HG02852 (cell line): ENCODE results near the gene CRY1.

Source experiments
- ATAC-seq: cut with Tn5 transposase; IDR thresholded peaks from one replicate; pipeline ENCODE4 v1.9.1; 2021; ENCODE audit warnings: mild to moderate bottlenecking, moderate library complexity; ENCODE audit not compliant: unreplicated experiment

CRY1 gene

DNA sequence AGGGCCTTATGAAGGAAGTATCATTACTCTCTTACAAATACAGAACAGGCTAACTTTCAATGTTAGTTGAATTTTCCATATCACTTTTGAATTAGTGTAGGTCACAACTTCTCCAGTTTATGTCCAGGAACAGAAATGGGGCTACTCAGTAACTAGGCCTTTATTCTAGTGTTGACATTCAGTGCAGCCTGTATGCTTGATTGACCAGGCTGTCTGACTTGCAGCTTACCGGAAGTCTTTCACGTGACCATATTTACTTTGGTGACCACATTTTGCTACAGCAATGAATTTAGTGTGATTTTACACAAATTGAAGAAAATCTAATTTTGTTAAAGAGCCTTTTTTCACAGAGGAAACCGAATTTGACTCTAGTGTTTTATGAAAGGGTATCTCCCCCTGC, 118.8 kb downstream of the CRY1 start:
- ATAC-seq = peak; percentile 62

DNA sequence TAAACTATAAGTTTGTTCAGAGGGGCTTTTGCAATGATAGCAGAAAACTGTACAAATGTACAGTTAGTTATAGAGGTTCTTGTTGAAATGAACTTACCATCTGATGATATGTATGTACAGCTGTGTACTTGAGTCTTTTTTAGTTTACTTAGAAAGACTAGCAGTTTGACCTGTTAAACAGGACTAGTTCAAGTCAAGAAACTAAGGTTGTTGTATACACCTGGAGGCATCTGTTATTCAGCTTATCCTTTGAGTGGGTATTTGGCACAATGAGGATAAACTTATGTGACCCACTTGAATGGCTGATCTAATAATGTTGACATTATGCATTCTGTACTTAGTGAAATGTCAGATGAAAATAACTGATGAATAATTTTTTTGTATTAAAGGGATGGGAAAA, 119.8 kb downstream of the CRY1 start:
- ATAC-seq = no peak

DNA sequence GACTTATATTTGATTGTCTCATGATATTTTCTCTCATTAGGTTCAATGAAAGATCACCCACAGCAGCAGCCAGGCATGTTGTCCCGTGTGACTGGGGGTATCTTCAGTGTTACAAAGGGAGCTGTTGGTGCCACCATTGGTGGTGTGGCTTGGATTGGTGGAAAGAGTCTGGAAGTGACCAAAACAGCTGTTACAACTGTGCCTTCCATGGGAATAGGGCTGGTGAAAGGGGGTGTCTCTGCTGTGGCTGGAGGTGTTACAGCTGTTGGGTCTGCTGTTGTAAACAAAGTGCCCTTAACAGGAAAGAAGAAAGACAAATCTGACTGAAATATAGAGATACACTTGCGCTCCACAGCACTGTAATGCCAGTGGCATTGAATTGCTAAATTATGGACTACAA, 122.3 kb downstream of the CRY1 start:
- ATAC-seq = no peak

DNA sequence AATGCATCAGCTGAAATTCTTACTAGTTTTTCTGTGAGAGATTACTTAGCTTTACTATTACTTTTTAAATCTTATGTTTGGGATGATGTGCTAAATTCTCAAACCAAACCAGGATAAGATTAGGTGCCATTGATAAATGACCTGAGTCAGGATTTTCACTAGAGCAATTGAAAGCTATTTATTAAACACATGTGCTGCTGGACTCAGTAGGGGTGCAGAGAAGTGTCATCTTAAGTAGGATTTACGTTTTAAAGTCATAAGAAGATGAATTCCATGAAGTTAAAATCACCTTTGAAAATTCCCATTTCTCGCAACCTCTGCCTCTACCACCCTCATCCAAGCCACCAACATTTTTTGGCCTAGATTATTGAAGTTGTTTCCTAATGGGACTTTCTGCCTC, 128.8 kb downstream of the CRY1 start:
- ATAC-seq = no peak

DNA sequence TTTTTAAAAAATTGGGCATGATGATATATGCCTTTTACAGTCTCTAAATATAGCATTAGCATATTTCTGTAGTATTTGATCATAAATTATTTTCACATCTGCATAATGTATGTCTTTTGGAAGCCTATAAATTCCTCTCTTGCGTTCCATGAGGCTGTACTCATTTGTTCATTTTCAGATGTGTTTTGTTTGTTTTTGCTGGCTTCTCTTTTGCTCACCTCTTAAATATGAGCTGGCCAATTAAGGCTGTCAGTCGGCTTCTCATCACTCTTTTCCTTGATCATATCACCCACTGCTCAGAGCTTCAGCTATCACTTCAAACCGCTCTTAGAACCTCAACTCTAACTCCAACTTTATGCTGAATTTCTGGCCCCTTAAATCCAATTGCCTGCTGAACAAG, 131.1 kb downstream of the CRY1 start:
- ATAC-seq = no peak

DNA sequence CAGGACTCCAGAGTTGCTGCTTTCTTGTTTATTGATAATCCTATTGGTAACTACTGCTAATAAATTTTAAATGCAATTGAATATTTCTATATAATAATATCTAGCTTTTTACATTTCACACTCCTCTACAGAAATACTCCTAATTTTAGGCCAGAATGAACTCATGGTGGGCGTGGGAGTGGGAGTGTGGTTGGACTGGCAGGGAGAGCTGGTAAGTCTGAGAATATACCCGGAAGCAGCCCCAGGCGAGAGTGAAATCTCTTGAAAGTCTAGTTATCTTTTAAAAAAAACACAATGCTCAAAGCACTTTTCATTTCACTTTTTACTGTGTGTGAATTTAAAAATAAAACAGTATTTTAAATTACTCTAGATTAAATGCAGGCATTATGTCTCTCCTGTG, 132.9 kb downstream of the CRY1 start:
- no peak for ATAC-seq

DNA sequence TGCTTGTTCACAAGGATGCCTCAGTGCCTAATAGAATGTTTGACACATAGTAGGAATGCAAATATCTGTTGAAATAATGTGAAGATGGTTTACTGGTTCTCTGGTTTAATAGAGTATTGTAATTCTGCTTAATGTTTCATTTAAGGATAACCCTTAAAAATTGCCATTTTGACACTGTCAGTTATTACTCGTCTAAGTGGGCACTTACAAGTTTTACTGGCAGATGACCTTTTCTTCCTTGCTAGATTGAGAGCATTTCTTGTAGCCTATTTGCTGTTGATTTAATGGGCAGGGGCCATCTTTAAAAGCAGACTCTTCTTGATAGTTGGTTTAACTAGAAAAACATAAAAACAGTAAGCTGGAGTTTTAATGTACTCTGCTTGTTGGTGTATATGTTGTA, 135.8 kb downstream of the CRY1 start:
- no peak for ATAC-seq

DNA sequence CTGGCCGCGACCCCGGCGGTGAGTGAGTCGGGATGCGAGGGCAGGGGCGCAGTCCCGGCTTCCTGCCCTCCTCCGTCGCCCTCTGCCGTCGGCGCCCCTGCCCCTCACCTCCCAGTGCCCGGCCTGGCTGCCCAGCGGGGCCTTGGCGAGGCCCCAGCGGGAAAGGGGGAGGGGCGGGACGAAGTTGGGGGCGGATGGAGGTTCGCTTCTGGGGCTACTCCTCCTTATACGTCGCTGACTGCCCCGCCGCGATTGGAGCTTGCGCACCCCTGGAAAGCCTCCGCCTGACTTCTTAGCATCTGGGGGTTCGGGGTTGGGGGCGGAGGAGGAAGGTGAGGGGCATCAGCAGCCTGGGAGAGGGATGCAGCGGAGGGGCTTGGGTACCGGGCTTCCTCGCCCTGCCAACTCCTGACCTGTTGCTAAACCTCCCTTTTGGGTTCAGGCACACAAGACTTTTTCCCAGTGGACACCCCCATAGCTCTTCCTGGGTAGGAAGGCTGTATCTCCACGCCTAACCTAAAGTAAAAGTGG, 137.2 kb downstream of the CRY1 start:
- peak; percentile 32 for ATAC-seq

DNA sequence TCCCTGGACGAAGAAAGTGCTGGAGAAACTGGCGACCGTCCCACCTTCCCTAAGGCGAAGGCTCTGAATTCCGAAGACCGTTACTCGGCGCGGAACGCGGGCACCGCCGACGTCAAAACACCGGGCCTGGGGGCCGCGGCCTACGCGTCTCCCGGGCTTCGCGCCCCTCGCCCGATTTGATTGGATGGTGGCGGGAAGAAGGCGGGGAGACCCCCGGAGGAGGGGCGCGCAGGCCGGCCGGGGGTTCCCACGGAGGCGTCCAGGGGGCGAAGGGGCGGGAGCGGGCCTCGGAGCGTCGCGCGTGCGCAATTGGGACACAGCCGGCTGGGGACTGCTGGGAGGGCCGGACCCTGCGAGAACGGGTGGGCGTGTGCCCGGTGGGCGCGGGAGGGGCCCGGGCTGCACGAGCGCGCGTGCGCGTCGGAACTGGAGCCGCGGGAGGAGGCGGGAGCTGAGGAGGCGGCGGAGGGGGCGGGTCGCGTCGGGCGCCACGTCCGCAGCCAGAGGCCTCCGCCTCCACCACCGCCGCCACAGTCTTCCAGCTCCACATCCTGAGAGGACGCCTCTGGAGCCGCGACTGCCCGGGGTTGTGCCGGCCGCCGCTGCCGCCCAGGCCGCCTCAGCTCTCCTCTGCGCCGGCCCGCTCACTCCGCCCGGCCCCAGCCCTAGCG, 137.8 kb downstream of the CRY1 start, which contains the start of gene TMEM263:
TSS of gene TMEM263 (plus strand) at position 531 of the 671 bp plus-strand sequence. CDS start 11,210 bp downstream, outside the sequence.
- peak; percentile 76 for ATAC-seq

DNA sequence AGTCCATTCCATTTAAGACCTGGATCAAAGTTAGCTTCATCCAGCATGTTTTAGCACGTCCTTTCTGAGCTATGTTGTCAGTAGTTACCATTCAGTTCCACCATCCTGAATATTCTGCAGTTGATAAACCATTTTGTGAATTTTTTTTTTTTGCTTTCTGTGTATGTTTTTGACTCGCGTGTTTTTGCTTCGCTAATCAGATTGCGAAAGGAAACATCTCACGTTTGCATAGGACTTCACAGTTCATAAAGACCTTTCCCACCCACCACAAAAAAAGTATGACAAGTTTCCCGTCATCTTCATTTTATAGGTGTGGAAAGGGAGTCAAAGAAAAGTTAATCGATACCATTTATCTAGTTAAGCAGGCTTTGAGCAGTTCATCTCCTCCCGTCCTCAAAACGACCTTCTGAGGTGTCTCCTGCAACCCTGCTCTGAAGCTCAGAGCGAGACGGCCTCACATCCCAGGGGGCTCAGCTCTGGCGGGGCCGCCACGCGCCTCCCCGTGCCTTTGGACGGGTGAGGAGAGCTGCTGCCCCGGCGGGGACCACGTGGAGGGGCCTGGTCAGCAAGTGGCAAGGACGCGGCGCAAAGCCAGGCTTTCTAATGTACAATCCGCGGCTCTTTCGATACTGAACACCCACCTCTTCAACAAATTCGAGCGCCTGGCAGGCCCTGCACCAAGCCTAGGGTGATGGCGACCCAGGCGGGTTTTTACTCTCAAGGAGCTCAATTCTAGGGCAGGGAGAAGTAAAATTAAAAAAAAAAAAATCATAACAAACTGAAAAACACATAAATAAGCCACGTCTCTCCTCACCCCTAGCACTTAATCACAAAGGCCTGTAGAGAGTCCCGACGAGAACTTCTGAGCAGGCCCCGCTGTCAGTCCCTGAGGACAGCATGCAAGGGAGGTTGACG, 138.6 kb downstream of the CRY1 start:
- ATAC-seq = no peak

DNA sequence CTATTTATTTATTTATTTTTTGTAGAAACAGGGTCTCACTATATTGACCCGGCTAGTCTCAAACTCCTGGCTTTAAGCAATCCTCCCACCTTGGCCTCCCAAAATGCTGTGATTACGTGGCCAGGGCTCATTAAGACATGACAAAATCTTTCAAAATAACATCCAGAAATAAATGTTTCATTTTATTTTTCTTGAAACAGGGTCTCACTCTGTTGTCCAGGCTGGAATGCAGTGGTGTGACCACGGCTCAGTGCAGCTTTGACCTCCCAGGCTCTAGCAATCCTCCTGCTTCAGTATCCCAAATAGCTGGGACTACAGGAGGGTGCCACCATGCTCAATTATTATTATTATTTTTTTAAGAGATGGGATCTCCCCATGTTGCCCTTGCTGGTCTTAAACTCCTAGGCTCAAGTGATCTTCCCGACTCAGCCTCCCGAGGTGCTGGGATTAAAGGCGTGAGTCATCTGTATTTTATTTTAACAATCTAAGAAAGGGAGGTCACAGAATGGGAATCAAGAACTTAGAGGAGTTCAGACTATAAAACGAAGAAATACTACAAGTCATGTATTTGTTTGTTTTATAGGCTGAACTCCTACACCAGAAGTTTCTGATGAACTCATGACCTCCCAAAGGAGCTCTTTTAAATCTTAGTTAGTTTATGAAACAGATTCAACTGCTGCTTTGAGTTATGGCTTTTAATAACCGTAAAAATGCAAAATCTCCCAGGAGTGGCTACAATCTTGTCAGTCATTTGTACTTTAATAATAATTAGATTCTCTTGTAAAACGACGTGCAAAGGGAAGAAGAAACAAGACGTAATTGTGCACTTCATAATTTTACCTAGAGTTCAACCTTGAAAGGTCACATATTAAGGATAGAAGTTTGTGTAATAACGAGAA, 139.7 kb downstream of the CRY1 start:
- no peak for ATAC-seq

DNA sequence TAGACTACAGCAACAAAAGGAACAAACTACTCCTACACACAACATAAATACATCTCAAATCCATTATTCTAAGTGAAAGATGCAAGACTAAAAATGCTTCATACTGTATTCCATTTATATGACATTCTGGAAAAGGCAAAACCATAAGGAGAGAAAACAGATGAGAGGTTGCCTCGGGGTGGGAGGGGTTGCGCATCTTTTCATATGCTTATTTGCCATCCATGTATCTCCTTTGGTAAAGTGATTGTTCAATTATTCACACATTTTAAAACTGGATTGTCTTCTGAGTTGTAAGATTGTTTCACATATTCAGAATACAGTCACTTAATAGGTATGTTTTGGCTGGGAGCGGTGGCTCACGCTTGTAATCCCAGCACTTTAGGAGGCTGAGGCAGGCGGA, 142.8 kb downstream of the CRY1 start:
- ATAC-seq = no peak

DNA sequence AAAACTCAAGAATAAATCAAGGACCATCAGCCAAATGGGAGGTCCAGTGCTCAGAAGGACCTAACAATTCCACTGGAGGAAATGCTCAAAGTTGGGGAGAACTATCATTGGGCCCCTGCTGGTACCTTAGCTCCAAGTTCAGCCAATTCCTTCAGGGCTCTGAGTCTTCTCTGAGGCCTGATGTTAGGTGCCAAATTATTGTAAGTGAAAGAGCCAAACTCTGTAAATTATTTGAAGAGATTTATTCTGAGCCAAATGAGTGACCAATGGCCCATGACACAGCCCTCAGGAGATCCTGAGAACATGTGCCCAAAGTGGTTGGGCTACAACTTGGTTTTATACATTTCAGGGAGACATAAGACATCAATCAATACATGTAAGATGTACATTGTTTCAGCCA, 145.9 kb downstream of the CRY1 start:
- ATAC-seq = no peak

DNA sequence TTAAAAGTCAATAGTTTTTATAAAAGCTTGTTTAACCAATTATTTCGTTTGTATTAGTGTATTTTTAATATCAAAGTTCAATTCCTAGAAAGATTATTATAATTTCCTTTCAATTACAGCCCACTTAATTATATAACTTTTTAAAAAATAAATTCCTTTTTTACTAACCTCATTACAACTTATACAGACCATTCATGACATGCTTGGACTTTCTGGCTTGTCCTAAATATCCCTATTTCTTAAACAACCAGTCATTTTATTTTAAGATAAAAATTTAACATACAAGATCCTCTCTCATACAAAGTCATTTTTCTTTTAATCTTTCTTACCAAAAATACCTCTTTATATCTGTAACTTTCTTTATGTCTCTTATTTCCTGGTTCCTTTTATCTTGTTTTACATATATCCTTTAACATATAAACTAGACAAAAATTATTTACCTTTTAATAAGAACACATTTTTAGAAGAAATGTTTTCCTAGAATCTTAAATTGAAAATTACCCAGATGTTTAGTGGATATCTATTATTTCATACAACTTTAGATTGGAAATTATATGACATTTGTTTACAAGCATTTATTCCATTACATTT, 148.0 kb downstream of the CRY1 start:
- no peak for ATAC-seq

DNA sequence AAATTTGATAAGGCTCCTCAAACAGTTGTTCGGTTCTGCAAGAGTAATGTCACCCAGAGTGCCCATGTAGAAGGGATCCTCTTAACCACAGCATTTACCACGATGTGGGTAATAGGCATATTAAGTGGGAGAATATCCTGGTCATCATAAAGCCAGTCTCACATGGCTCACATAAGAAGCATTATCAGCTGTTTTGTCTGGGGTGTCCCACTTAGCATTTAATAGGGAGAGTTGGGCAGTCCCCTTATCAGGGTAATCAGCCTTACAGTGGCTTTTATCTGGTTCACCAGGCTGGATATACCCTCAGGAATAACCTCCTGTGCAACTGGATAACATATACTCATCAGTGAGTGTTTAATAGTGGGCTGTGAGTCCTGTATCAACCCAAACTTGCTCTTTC, 150.6 kb downstream of the CRY1 start:
- ATAC-seq = no peak

DNA sequence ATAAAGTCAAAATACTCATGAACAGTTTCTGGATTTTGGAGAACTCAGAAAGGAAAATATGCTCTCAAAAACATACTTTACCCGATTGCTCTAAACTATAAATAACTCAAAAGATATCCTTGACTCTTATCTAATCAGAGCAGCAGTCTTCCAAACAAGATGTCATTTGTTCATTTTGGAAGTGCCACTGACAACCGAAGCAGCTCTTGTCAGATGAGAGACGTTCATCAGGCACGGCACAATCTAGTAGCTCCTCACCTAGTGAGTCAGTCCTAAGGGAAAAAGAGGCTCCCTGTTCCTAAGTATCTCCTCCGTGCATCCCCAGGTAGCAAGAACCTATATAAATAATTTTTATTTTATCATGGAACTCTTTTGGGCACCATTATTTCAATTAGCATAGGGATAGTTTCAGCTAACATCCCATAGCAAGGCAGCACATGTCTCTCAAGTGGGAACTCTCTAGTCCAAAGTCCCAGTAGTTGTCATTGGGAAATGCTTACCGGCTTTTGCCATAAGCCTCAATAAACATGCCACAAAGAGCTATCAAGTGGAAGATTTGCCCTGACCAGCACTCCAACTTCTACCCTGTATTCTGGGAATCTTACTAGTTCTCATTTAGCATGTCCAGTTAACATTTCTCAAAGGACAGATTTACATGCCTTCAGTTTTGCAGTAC, 151.7 kb downstream of the CRY1 start:
- no peak for ATAC-seq
